Hematopoietic multipotent progenitor cell (in vitro differentiated cells): Measurements from ENCODE around the gene OR52A1. TPM values are rescaled to one million over a fixed set of nuclear protein-coding genes. Genes with fewer than 3 reads are reported as not detected.

Experiments
- DNase-seq, 3 donors: peaks; one replicate each; pipeline ENCODE4 v3.0.0-alpha.2; 2011 to 2015; ENCODE audit warnings: low read depth in 2 of 3, low spot score in 2 of 3
- total RNA-seq: library from RNA; depleted of rRNA; stranded (reverse); fragments of >200 nt; gene quantifications from one replicate; pipeline ENCODE4 v1.2.3, GENCODE V29; 2012

Gene OR52A1
- total RNA-seq, 1 donor = 0.27 TPM

DNA sequence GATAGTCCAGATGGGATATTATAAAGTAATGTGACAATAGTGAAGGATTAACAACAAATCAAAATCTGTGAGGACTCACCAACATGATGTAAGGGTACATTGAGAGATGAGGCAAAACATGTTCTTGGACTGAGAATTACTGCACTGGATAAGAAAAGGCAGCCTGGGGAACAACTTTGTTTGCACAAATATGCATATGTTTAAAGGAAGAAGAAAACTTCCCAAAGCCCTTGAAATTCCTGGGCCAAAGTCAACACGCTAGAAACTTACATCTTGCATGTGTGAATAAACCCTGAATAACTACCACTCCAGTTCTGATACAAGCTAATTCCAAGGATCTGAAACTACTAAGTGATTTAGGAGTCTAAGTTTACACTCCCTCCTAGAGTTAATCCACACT is 17.5 kb downstream of the OR52A1 start:
- DNase-seq = no peak

DNA sequence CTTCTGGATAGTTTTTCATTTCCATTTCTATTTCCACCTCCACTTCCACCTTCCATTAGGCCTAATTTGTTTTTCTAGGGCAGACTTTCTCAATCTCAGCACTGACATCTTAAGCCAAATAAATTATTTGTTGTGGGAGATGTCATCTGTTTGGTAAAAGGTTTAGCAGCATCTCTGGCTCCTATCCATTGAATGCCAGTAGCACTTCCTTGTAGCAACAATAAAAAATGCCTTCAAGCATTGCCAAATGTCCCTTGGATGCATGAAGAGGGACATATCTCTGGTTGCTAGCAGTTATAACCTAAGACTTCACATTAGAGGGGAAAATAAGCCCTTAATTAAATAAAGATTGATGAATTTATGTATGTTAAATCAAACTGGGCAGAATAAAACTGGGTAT is 18.3 kb downstream of the OR52A1 start:
- DNase-seq = no peak

DNA sequence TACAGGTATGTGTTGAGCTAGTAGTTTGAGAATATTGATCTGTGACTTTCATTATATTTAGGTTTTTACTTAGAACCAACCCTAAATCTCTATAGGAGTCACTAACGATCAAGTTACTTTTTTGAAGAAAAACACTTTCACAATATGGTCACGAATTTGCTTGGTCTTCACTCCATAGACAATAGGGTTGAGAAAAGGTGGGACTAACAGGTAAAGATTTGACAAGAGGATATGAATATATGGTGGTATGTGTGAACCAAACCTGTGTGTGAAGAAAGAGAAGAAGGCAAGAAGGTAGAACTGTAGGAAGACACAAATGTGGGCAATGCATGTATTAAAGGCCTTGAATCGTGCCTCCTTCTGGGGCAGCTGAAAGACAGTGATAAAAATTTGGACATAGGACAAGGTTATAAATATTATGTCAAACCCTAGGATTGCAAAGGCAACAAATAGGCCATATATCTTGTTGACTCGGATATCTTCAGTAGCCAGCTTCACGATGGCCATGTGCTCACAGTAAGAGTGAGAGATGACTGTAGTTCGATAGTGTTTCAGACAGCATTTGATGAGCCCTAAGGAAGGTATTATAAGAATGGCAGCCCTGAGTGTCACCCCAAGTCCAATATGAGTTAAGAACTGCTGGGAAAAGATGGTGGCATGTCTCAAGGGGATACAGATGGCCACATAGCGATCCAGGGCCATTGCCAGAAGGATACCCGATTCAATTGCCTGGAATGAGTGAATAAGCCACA is 22.8 kb downstream of the OR52A1 start:
- DNase-seq = no peak

DNA sequence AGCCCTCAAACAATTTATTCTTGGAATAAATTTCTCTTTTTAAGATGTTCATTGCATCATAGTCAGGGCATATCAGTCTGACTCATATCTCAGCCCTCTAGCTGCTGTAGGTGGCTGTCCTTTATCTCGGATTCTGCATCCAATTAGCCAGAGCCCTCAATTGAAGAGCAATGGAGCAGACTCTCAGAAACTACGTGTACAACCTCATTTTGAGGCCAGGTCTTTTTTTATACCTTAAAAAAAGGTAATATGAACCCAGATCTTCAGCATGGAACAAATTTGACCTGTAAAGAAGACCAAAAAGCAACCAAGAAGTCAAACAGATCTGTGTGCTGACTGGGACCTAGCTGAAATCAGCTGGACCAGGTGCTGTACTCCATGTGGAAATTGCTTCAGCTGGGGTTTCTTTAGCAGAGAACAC is 25.1 kb downstream of the OR52A1 start:
- no peak for DNase-seq

DNA sequence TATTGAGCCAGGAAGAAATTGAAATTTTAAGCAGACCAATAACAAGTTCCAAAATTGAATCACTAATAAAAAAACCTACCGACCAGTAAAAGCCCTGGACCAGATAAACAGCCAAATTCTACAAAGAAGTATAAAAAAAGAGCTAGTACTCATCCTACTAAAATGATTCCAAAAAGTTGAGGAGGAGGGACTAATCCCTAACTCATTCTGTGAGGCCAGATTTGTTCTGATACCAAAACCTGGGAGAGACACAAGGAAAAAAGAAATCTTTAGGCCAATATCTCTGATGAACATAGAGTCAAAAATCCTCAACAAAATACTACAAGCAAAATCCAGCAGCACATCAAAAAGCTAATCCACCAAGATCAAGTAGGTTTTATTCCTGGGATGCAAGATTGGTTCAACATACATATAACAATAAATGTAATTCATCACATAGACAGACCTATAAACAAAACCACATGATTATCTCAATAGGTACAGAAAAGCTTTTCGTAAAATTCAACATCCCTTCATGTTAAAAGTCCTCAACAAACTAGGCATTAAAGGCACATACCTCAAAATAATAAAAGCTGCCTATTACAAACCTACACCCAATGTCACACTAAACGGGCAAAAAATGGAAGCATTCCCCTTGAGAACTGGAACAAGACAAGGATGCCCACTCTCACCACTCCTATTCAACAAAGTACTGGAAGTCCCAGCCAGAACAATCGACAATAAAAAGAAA is 29.5 kb downstream of the OR52A1 start:
- no peak for DNase-seq

DNA sequence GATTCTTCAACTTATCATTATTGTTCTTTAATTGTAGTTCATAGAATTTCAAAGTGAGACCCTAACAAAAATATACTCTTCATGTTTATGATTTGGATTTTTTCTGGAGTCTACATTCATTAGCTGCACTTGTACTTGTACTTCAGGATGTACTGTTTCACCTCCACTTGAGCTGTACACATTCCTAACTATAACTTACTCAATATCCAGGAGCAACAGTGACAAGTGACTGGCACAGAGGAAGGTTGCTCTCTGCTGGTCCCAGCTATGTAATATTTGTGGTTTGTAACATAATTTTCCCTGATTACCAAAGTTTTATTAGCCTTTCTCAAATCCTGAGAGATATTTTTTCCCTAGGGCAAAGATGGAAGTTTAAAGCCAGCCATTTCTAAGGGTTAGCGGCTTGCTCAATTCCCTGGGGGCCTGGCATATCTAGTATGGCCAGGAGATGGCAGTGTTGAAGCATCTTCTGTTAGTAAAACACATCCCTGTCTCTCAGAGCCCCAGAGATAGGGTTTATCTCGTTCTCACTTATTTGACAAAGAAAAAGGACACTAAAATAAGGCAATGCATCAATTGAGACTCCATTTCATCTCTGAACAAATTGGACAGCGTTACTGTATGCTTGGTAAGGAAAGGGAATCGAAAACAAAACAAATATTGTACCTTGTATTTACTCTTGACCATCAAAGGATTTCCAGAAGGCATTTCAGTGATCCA is 30.6 kb downstream of the OR52A1 start:
- DNase-seq = peak in 2 of 3 donors; percentile 50 to 78

DNA sequence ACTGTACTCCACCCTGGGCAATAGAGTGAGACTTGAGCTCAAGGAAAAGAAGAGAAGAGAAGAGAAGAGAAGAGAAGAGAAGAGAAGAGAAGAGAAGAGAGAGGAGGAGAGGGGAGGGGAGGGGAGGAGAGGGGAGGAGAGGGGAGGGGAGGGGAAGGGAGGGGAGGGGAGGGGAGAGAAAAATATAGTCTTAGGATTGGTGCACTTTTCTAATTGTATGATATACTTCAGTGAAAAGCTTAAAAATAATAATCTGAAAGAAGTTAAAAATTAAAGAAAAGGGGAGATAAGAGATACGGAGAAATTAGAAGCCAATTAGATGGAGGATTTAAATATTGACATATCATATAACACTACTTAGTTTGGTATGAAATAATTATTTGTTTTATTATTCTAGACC is 35.7 kb downstream of the OR52A1 start:
- no peak for DNase-seq

DNA sequence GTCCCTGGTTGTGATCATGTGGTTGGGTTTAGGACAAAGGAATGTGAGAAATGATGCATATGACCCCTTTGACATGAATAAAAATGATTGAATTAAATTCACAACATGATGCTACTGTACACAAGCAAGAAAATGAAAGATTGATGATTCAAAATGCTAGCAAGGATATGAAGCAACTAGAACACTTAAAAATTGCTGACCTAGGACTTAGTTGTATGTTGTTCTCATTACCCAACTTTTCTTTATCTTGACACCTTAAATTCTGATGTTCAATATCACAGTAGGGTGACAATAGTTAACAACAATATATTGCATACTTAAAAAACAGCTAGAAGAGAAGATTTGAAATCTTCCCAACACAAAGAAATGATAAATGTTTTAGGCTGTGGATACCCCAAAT is 37.0 kb downstream of the OR52A1 start:
- no peak for DNase-seq

DNA sequence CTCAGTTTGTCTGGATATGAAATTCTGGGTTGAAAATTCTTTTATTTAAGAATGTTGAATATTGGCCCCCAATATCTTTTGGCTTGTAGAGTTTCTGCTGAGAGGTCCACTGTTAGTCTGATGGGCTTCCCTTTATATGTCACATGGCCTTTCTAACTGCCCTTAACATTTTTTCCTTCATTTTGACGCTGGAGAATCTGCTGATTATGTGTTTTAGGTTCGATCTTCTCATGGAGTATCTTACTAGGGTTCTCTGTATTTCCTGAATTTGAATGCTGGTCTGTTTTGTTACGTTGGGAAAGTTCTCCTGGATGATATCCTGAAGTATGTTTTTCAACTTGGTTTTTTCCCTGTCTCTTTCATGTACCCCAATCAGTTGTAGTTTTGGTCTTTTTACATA is 39.2 kb downstream of the OR52A1 start:
- DNase-seq = no peak

DNA sequence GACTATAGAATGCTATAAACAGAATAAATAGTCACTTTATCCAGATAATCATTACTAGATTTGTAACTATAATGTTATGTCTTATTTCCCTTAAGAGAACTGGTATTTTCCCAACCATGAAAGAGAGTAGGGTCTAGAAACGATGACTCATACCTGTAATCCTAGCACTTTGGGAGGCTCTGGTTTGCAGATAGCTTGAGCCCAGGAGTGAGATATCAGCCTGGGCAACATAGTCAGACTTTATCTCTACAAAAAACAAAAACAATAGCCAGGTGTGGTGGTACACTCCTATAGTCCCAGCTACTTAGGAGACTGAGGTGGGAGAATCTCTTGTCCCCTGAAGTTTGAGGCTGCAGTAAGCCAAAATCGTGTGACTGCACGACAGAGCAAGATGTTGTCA is 47.3 kb downstream of the OR52A1 start:
- DNase-seq = no peak

DNA sequence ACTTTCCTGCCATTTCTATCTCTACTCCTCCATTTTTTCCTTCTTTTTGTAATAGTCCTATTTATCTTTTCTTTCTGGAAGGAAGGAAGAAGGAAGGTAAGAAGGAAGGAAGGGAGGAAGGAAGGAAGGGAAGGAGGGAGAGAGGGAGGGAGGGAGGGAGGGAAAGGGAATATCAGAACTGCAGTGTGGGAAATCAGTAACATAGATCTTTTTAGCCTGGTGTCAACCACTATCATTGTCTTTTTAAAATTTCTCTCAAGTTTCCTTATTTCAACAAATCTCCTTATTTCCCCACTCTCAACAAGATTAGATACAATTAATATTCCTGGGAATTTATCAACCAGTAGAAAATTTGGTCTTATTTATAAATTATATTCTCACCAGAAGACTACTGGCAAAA is 51.5 kb downstream of the OR52A1 start:
- DNase-seq = no peak

DNA sequence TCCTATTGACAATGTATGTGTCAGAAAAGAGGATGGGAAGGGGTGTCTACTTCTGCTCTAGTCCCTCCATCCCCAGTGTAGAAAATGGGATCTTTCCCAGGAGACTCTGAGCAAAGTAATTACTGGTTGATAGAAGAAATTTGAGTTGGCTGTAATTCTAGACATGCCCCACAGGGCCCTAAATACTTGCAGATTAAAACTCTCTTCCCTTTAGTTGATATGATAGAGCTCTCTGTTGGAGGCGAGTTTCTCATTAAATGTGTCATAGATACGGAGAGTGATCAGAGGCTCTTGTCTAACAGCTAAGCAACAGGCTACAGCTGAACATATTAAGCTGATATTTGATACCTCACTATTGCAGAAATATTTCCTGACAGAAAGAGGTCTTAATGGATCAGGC is 52.3 kb downstream of the OR52A1 start:
- no peak for DNase-seq

DNA sequence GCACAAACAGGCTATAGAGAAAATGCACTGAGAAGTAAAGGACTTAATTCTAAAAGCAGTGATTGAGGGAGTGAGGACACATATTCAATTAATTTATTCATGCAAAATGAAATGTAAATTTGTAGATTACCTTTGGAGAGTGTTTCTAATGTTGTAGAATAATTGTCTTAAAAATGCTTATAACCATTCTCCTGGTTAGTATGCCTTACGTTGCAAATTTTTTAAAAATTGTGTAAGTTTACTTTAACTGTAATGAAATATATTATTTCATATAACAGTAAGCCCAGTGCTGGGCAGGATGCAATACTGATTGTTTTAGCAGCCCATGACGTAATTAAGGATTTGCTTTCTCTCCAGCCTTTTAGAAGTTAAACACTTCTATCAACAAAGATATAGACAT is 58.5 kb downstream of the OR52A1 start:
- no peak for DNase-seq

Other genes starting within 250 kb of the OR52A1 start
- not detected for gene OR51G2, start 235.4 kb downstream of the OR52A1 start, total RNA-seq
- gene OR51G1, start 230.4 kb downstream of the OR52A1 start, total RNA-seq = not detected
- gene OR51A4, start 207.2 kb downstream of the OR52A1 start, total RNA-seq = under 0.01 TPM
- not detected for gene OR51A2, start 199.0 kb downstream of the OR52A1 start, total RNA-seq
- gene OR51L1, start 159.9 kb downstream of the OR52A1 start, total RNA-seq = under 0.01 TPM
- gene OR52J3, start 108.2 kb downstream of the OR52A1 start, total RNA-seq = not detected
- not detected for gene OR52E2, start 95.1 kb downstream of the OR52A1 start, total RNA-seq
- under 0.01 TPM for gene OR52E1, start 85.2 kb downstream of the OR52A1 start, total RNA-seq
- gene OR52A5, start 16.4 kb downstream of the OR52A1 start, total RNA-seq = not detected
- not detected for gene OR51V1, start 45.9 kb upstream of the OR52A1 start, total RNA-seq
- 708 TPM for gene HBB, start 72.3 kb upstream of the OR52A1 start, total RNA-seq
- 77.0 TPM for gene HBD, start 79.7 kb upstream of the OR52A1 start, total RNA-seq
- gene HBG1, start 95.1 kb upstream of the OR52A1 start, total RNA-seq = not detected
- 0.27 TPM for gene HBG2, start 100.0 kb upstream of the OR52A1 start, total RNA-seq
- under 0.01 TPM for gene HBE1, start 115.2 kb upstream of the OR52A1 start, total RNA-seq
- 0.54 TPM for gene OR51B4, start 147.2 kb upstream of the OR52A1 start, total RNA-seq
- 0.27 TPM for gene OR51B2, start 169.5 kb upstream of the OR52A1 start, total RNA-seq
- 0.81 TPM for gene OR51B5, start 188.8 kb upstream of the OR52A1 start, total RNA-seq
- not detected for gene OR51B6, start 196.8 kb upstream of the OR52A1 start, total RNA-seq
- not detected for gene OR51M1, start 229.1 kb upstream of the OR52A1 start, total RNA-seq